ENCODE results near the gene SCG3.
"Not testable (repeated sequence)": the region's sequence is repeated elsewhere in the genome, so short reads cannot be mapped to it uniquely, and the experiment has no call there.

Gene SCG3

GRCh38 chr15:51681303-51681963 lies at the start of gene SCG3:
SCG3 (plus strand) TSS chr15:51681503; CDS start chr15:51681756, 253 bp downstream.
- peak; percentile 47 for DNase-seq

- DNase-seq = no peak
Observed at GRCh38 chr15:51634591-51635198, 46.6 kb upstream of the SCG3 start.

GRCh38 chr15:51641490-51642130 lies 39.7 kb upstream of the SCG3 start:
- DNase-seq = no peak

GRCh38 chr15:51642696-51643095 lies 38.6 kb upstream of the SCG3 start:
- no peak for DNase-seq

- DNase-seq = peak; percentile 81
Observed at GRCh38 chr15:51647128-51647562, 34.2 kb upstream of the SCG3 start.

GRCh38 chr15:51648101-51648500 lies 33.2 kb upstream of the SCG3 start:
- not testable (repeated sequence) for DNase-seq

- not testable (repeated sequence) for DNase-seq
Observed at GRCh38 chr15:51648643-51649042, 32.7 kb upstream of the SCG3 start.

- peak; percentile 70 for DNase-seq
Observed at GRCh38 chr15:51649659-51650521, 31.4 kb upstream of the SCG3 start.

- DNase-seq = no peak
Observed at GRCh38 chr15:51652084-51652668, 29.1 kb upstream of the SCG3 start.

GRCh38 chr15:51655401-51656057 lies 25.8 kb upstream of the SCG3 start:
- not testable (repeated sequence) for DNase-seq

- DNase-seq = no peak
Observed at GRCh38 chr15:51658664-51659063, 22.6 kb upstream of the SCG3 start.

GRCh38 chr15:51661072-51661471 lies 20.2 kb upstream of the SCG3 start:
- no peak for DNase-seq

- no peak for DNase-seq
Observed at GRCh38 chr15:51667478-51667877, 13.8 kb upstream of the SCG3 start.

- DNase-seq = no peak
Observed at GRCh38 chr15:51668446-51668845, 12.9 kb upstream of the SCG3 start.

GRCh38 chr15:51669381-51669780 lies 11.9 kb upstream of the SCG3 start:
- no peak for DNase-seq

GRCh38 chr15:51672155-51672687 lies 9.1 kb upstream of the SCG3 start:
- no peak for DNase-seq

GRCh38 chr15:51672913-51673857 lies 8.1 kb upstream of the SCG3 start:
- no peak for DNase-seq

GRCh38 chr15:51675234-51675633 lies 6.1 kb upstream of the SCG3 start:
- DNase-seq = no peak

GRCh38 chr15:51677021-51677420 lies 4.3 kb upstream of the SCG3 start:
- DNase-seq = no peak

GRCh38 chr15:51677452-51677851 lies 3.9 kb upstream of the SCG3 start:
- no peak for DNase-seq

GRCh38 chr15:51678096-51678495 lies 3.2 kb upstream of the SCG3 start:
- DNase-seq = no peak
